Activated CD8-positive, alpha-beta memory T cell treated with anti-CD3 and anti-CD28 coated beads, Interleukin-2, amount 50 U/mL, for 24 hours (primary cell): ENCODE data around the gene SV2C.
A peak's percentile ranks its signal among the peaks of the same experiment; 100 is the strongest.

Source experiments
- DNase-seq: peaks from one replicate; pipeline ENCODE4 v3.0.0-alpha.2; 2020; ENCODE audit errors: extremely low read depth

SV2C gene

DNA sequence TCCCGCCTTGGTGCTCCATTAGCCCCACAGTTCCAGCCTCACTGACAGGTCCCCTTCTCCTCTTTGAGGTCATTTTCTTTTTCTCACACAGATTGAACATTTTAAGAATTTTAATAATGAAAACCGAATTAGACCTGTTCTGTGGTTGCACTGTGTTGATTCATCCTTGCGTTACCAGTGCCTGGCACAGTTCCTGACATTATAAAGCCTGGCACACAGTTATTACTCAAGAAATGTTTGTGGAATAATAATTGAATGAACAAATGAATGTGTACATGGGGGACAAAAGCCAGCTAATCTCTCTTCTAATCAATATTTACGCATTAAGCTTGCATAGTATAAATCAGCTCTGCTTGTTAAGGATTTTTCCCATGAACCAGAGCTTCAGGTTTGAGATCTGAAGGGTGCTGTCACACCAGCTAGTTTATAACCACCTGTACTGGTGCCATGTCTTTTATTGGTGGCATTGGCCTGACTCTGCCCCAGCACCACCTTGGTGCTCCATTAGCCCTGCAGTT is 80.0 kb downstream of the SV2C start:
- DNase-seq: no peak

DNA sequence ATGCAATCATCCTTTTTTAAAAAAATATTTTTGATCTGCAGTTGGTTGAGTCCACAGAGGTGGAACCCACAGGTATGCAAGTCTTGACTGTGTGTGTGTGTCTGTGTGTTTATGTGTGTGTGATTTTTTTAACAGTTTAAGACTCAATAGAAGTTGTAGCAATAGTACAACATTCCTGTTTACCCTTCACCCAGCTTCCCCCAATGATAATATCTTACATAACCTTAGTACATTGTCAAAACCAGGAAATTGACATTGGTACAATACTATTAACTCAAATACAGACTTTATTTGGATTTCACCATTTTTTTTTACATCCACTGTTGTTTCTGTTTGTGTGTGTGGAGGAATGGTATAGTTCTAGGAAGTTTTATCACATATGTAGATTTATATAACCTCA is 81.8 kb downstream of the SV2C start:
- no peak for DNase-seq

DNA sequence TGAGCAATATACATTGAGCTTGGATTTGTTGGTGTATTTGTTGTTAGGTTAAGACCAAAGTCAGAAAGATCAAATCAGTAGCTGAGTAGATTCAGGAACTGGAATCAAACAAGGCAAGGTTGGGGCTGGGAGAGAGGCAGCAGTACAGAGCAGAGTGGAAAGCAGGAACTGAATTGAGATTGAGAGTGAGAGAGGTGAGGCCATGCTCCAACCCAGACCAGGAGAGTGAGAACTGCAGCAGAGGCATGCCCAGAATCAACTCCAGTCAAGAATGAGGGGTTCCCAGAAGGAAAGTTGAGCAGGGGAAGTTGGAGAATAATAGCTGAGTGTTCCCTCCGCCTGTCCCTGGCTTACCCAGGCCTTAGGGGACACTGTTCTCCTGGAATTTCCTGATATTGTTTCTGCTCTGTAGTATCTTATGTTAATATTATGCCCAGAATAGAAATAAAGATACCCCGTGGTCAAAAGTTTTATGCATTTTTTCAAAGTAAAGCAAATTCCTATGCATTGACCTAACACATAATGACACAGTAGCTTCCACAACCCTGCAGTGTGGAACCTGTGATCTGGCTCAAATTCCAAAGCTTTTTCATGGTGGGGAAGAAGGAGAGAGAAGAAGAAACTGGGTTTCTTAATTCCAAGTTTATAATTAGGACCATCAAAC is 82.7 kb downstream of the SV2C start:
- DNase-seq: no peak

GRCh38 chr5:76166886-76167576 is 83.8 kb downstream of the SV2C start:
- no peak for DNase-seq

DNA sequence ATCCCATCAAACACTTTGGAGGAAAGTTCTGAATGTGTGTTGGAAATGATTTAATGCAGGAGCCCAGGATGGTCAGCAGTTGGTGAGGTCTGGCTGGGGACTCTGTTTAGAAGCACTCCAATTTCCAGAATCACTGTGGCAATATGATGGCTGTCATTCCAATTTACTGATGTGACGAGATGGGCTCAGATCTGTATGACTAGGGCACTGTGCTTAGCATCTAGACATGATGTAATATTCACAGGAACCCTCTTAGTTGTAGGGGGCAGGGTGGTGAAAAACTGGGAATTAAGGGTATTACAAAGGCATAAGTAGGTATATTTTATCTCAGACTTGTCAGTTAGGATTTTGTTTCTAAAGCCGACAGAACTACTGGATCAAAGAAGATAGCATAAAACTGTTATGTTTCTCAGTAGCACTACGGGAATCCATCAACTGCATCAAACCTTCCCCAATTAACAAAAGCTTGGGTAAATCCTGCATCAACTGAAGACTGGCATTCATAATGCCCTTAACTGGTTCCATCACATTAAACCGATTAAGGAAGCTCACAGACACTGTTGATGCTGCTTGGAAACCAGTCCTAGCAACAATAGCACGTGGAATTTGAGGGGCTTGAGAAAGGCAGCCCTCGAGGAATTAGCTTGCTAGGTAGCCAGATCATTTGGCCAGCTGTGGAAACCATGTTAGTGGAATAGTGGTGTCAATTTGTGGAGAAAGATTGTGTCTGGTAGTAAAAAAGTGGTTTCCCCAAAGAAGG is 86.1 kb downstream of the SV2C start:
- DNase-seq: no peak

GRCh38 chr5:76174101-76174500 is 90.9 kb downstream of the SV2C start:
- DNase-seq: no peak

GRCh38 chr5:76175051-76175666 is 92.0 kb downstream of the SV2C start:
- peak; percentile 15 for DNase-seq

DNA sequence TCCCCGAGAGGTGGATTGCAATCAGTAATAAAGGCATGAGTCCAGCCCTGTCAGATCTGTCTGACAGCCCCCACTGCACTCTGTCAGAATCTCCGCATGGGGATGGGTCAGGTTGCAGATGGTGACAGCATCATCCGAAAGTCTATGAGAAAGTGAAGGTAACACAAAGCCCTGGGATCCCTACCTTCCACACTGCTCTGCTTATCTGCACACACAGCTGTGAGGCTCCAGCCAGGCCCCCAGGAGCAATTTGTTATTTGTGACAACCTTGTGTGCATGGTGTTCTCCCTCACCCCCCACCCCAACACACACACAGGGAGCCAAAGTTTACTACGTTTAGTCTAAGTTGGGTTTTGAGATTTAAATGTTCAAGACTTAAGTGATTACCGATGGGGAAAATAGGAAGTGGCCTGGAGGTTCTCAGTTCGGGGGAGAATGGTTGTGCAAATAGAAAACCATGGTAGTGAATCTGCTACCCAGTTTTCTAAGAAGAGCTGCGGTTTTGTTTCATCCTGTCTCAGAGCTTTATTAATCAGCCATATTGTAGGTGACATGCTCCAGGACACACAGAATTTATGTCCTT is 92.7 kb downstream of the SV2C start:
- no peak for DNase-seq

DNA sequence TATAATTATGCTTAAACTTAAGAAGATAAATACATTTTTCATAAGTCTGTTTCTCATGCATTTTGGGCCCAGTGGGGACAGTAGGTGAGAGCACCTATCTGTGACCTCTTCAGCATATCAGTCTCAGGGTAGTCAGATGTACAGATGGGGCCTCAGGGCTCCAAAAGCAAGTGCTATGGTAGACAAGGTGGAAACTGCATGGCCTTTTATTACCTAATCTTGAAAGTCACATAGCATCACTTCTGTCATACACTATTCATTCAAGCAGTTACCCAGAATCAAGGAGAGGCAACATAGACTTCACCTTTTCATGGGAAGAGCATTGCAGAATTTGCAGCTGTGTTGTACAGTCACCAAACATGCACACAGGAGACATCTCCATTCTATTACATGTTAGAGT is 94.8 kb downstream of the SV2C start:
- DNase-seq: no peak

- DNase-seq: no peak
These were observed 95.7 kb downstream of the SV2C start for GRCh38 chr5:76178913-76179312.

DNA sequence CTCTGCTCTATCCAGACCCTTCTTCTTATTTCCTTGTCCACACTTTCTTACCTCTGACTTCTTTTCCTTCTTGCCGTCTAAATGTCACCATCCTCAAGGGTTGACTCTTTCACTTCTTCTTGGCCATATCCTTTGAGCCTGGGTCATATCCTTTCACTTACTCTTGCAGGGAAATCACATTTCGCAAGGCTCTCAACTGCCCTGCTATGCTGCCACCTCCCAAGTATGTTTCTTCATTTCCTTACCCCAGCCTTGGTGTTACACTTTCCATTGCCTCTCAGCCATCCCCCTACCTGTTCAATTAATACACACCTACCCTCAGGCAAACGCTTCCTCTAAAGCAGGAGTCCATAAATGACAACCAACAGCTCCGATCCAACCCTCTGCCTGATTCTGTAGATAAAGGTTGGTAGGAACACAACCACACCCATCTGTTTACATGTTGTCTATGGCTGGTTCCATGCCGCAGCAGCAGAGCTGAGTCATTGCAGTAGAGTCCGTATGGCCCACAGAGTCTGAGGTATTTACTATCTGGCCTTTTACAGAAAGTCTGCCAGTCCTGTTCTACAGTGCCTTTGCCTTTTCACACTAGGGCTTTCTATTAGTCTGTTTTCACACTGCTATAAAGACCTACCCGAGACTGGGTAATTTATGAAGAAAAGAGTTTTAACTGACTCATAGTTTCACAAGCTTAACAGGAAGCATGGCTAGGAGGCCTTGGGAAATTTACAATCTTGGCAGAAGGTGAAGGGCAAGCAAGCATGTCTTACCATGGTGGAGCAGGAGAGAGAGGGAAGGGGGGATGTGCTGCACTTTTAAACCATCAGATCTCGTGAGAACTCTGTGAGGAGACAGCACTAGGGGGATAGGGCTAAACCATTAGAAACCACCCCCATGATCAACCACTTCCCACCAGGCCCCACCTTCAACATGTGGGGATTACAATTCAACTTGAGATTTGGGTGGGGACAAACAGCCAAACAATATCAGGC is 97.9 kb downstream of the SV2C start:
- no peak for DNase-seq

DNA sequence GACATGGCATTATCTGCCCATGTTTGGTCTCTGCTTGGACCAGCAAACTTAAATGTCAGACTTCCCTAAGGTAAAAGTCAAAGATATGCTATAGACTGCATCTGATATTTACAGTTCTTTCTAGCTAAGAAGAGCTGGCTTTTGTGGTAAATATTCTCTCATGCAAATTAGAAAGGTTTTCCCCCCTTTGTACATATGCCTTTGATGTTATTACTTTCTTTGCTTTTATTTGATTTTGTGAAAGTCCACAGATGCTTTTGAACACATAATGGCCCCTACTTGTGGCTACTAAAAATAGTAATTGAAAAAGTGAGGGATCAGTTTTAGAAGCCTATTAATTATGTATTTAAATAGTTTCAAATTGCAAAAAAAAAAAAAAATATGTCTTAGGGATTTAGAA is 104.2 kb downstream of the SV2C start:
- no peak for DNase-seq

DNA sequence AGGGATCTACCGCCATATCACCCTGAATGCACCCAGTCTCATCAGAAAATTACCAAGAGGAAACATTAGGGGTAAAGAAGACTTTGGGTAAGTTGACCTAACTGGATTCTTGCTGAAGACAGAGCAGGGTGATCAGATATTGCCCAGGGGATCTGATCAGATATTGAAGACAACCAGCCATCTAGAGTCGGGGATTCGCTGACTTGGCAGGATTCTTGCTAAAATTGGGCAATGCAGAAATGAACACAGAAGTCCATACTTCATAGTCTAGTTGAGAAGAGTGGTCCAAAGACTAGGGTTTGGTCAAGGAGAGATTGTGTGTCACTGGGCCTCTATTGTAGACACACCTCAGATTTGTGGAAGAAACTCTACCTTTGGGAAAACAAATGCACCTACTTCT is 107.2 kb downstream of the SV2C start:
- DNase-seq: no peak

- no peak for DNase-seq
These were observed 109.7 kb downstream of the SV2C start for GRCh38 chr5:76192837-76193236.

DNA sequence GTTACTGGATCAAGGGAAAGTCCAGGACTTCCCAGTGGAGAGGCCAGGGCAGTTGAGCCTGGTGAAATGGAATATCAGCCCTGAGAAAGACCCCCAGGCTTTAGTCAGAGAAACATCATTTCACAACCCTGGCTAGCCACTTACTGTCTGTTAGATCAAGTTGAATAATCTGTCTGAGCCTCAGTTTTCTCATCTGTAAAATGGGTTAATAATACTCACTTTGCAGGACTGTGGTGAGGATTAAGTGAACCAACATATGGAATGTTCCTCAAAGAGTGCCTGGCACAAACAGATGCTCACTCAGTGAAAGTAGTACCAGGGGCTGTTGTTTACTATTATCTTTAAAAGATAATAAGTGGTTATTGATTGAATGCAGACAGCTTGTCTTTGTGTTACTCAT is 110.5 kb downstream of the SV2C start:
- DNase-seq: no peak

- DNase-seq: no peak
These were observed 111.2 kb downstream of the SV2C start for GRCh38 chr5:76194340-76194739.

DNA sequence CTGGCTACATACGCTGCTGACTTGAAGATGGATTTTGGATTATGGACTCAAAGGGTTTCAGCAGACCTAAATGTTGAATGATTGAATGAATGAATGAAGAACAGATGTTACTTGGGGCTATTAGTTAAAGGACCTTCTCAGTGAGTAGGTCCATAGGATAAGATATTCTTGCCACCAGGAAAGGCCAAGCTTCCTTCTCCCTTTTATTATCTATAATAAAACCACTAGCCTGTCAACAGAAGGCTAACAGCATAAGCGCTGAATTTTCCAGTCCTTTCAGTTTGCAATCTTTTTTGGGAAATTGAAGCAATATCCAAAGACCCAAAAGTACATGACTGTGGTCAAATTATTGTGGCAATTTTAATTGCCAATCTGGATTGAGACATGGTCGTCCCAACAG is 113.3 kb downstream of the SV2C start:
- DNase-seq: no peak

- no peak for DNase-seq
These were observed 113.8 kb downstream of the SV2C start for GRCh38 chr5:76196886-76197489.

GRCh38 chr5:76197726-76198125 is 114.5 kb downstream of the SV2C start:
- DNase-seq: no peak
